BJ (cell line): ENCODE results near the gene ISOC2. TPM values are rescaled to one million over a fixed set of nuclear protein-coding genes. Genes with fewer than 3 reads are reported as not detected.

Experiments
- polyA plus RNA-seq: library from polyadenylated mRNA; depleted of rRNA; stranded (reverse); fragments of >200 nt; gene quantifications from 2 replicates; pipeline ENCODE4 v1.2.3, GENCODE V29; 2011; rRNA removed

Gene ISOC2
- polyA plus RNA-seq, 1 experiment, result 123 TPM

Other genes with a start within 250 kb of the ISOC2 start
- gene TMEM86B, start 232.9 kb downstream of the ISOC2 start, polyA plus RNA-seq, result 0.56 and 1.5 TPM in 2 replicates
- gene PPP6R1, start 202.6 kb downstream of the ISOC2 start, polyA plus RNA-seq, result 25.9 and 42.5 TPM in 2 replicates
- gene HSPBP1, start 181.5 kb downstream of the ISOC2 start, polyA plus RNA-seq, result 24.4 and 43.8 TPM in 2 replicates
- 10.6 and 12.8 TPM in 2 replicates for gene BRSK1, start 177.6 kb downstream of the ISOC2 start, polyA plus RNA-seq
- not detected in 2 replicates for gene TMEM150B, start 136.3 kb downstream of the ISOC2 start, polyA plus RNA-seq
- 3.7 and 6.4 TPM in 2 replicates for gene KMT5C, start 121.8 kb downstream of the ISOC2 start, polyA plus RNA-seq
- 0.12 and 0.58 TPM in 2 replicates for gene COX6B2, start 106.9 kb downstream of the ISOC2 start, polyA plus RNA-seq
- gene GARIN5B, start 98.4 kb downstream of the ISOC2 start, polyA plus RNA-seq, result 0.02 TPM in 1 of 2 replicates, not detected in the other
- gene IL11, start 91.2 kb downstream of the ISOC2 start, polyA plus RNA-seq, result 11.9 and 16.4 TPM in 2 replicates
- 0.93 and 1.3 TPM in 2 replicates for gene TMEM190, start 84.8 kb downstream of the ISOC2 start, polyA plus RNA-seq
- gene TMEM238, start 77.3 kb downstream of the ISOC2 start, polyA plus RNA-seq, result 0.10 and 0.15 TPM in 2 replicates
- 485 and 838 TPM in 2 replicates for gene RPL28, start 75.7 kb downstream of the ISOC2 start, polyA plus RNA-seq
- 47.7 and 79.4 TPM in 2 replicates for gene UBE2S, start 53.9 kb downstream of the ISOC2 start, polyA plus RNA-seq
- not detected in 2 replicates for gene SHISA7, start 18.3 kb downstream of the ISOC2 start, polyA plus RNA-seq
- not detected in 2 replicates for gene C19orf85, start 3.1 kb upstream of the ISOC2 start, polyA plus RNA-seq
- 0.36 and 0.48 TPM in 2 replicates for gene ZNF628, start 15.0 kb upstream of the ISOC2 start, polyA plus RNA-seq
- 20.4 and 34.8 TPM in 2 replicates for gene NAT14, start 23.5 kb upstream of the ISOC2 start, polyA plus RNA-seq
- 5.5 and 8.2 TPM in 2 replicates for gene SSC5D, start 26.8 kb upstream of the ISOC2 start, polyA plus RNA-seq
- gene SBK2, start 75.5 kb upstream of the ISOC2 start, polyA plus RNA-seq, result 0.07 TPM in 1 of 2 replicates, not detected in the other
- gene SBK3, start 83.9 kb upstream of the ISOC2 start, polyA plus RNA-seq, result 0.06 and 0.11 TPM in 2 replicates
- gene ZNF579, start 119.2 kb upstream of the ISOC2 start, polyA plus RNA-seq, result 2.6 and 3.8 TPM in 2 replicates
- gene FIZ1, start 137.9 kb upstream of the ISOC2 start, polyA plus RNA-seq, result 3.7 and 4.0 TPM in 2 replicates
- 7.8 TPM in 2 replicates for gene ZNF524, start 138.6 kb upstream of the ISOC2 start, polyA plus RNA-seq
- gene ZNF865, start 144.0 kb upstream of the ISOC2 start, polyA plus RNA-seq, result 1.2 and 1.4 TPM in 2 replicates
- gene ZNF784, start 162.9 kb upstream of the ISOC2 start, polyA plus RNA-seq, result 2.9 and 4.5 TPM in 2 replicates
- 10.3 and 12.2 TPM in 2 replicates for gene ZNF580, start 179.4 kb upstream of the ISOC2 start, polyA plus RNA-seq
- gene ZNF581, start 182.0 kb upstream of the ISOC2 start, polyA plus RNA-seq, result 22.1 and 31.3 TPM in 2 replicates
- gene CCDC106, start 186.6 kb upstream of the ISOC2 start, polyA plus RNA-seq, result 5.5 and 8.9 TPM in 2 replicates
- gene U2AF2, start 193.4 kb upstream of the ISOC2 start, polyA plus RNA-seq, result 152 and 170 TPM in 2 replicates
- 31.4 and 60.8 TPM in 2 replicates for gene EPN1, start 213.6 kb upstream of the ISOC2 start, polyA plus RNA-seq